Endothelial cell of umbilical vein (primary cell): Measurements from ENCODE around the gene CDX2. TPM values are rescaled to one million over a fixed set of nuclear protein-coding genes. Genes with fewer than 3 reads are reported as not detected.

Experiments
- BruUV-seq: library from RNA; stranded (reverse); fragments of 400-500 nt; replicated peaks from 2 replicates; lab custom pipeline; 2021; lab: Mats Ljungman, UMichigan
- CTCF ChIA-PET: fragments of 300-600, 350-600 bp; sonication (Branson Sonifier 250); formaldehyde crosslinking; loops from one replicate; lab custom pipeline; 2021; ENCODE audit warnings: antibody characterized with exemption, inconsistent platforms; lab: Charles Lee
- POLR2A ChIA-PET: fragments of 300-600, 350-600 bp; sonication (Branson Sonifier 250); formaldehyde crosslinking; loops from one replicate; lab custom pipeline; 2021; ENCODE audit warnings: antibody characterized with exemption, inconsistent platforms; lab: Charles Lee
- DNase-seq: peaks from one replicate; pipeline ENCODE4 v3.0.0-alpha.2; 2011; ENCODE audit warnings: low read depth, low spot score
- FAIRE-seq: peaks from 2 replicates; lab custom pipeline; 2011; peaks lifted over from hg19 to GRCh38; lab: Jason Lieb, UNC
- H2AFZ ChIP-seq: 2 replicates; pipeline ENCODE4 v1.6.0; 2012; ENCODE audit warnings: low read depth, low read length, control low read depth, inconsistent platforms
- H3K27ac ChIP-seq: 2 replicates; pipeline ENCODE4 v1.5.1; 2011; ENCODE audit warnings: low read depth, mild to moderate bottlenecking, control low read depth, low read length, moderate library complexity; ENCODE audit not compliant: insufficient read depth
- H3K27me3 ChIP-seq, 2 experiments: 2 replicates each; pipeline versions ENCODE4 v1.6.0 to v1.6.1; 2011; ENCODE audit warnings: low read length in 2 of 2, mixed read lengths in 1 of 2; ENCODE audit not compliant: control insufficient read depth in 2 of 2, insufficient read depth in 2 of 2
- H3K36me3 ChIP-seq, 2 experiments: 2 replicates in 1 of 2; 3 replicates in 1 of 2; pipeline ENCODE4 v1.5.1; 2011; ENCODE audit warnings: low read length in 2 of 2, mild to moderate bottlenecking in 1 of 2, moderate library complexity in 1 of 2; ENCODE audit not compliant: control insufficient read depth in 2 of 2, insufficient read depth in 2 of 2; ENCODE audit errors: extremely low read depth in 1 of 2
- H3K4me1 ChIP-seq: 3 replicates; pipeline ENCODE4 v1.5.1; 2011; ENCODE audit warnings: mild to moderate bottlenecking, low read length; ENCODE audit not compliant: control insufficient read depth, insufficient read depth; ENCODE audit errors: extremely low read depth
- H3K4me2 ChIP-seq: 2 replicates; pipeline ENCODE4 v1.6.1; 2011; ENCODE audit warnings: low read length, control low read depth, mixed read lengths; ENCODE audit not compliant: insufficient read depth
- H3K4me3 ChIP-seq, 3 experiments: fragments of 200-600 bp in 1 of 3; sonication (generic), shearing (Covaris generic) in 1 of 3; replicated peaks in 1 of 3; 2 replicates each; pipeline ENCODE4 v1.5.1; 2011 to 2016; ENCODE audit warnings: control low read depth in 3 of 3, low read length in 3 of 3, mild to moderate bottlenecking in 2 of 3, inconsistent platforms in 1 of 3, low read depth in 1 of 3, moderate library complexity in 1 of 3; ENCODE audit not compliant: insufficient read depth in 1 of 3
- H3K79me2 ChIP-seq: 2 replicates; pipeline ENCODE4 v1.6.0; 2012; ENCODE audit warnings: low read length, inconsistent platforms; ENCODE audit not compliant: control insufficient read depth, insufficient read depth
- H3K9ac ChIP-seq: replicated peaks from 2 replicates; pipeline ENCODE3; 2011; ENCODE audit warnings: low read length, control low read depth; ENCODE audit not compliant: insufficient read depth; ENCODE audit errors: extremely low read depth
- H3K9me1 ChIP-seq: replicated peaks from 3 replicates; pipeline ENCODE4 v1.6.0; 2011; ENCODE audit warnings: mild to moderate bottlenecking, low read length; ENCODE audit not compliant: control insufficient read depth, insufficient read depth; ENCODE audit errors: extremely low read depth
- H3K9me3 ChIP-seq: replicated peaks from 2 replicates; pipeline ENCODE4 v1.5.1; 2012; ENCODE audit warnings: low read length, inconsistent platforms; ENCODE audit not compliant: control insufficient read depth, insufficient read depth
- H4K20me1 ChIP-seq: replicated peaks from 2 replicates; pipeline ENCODE3; 2011; ENCODE audit warnings: mild to moderate bottlenecking, low read length; ENCODE audit not compliant: control insufficient read depth, insufficient read depth; ENCODE audit errors: extremely low read depth
- CTCF ChIP-seq, 2 donors: IDR thresholded peaks; 1 replicate in 1 of 2; 2 replicates in 1 of 2; pipeline ENCODE4 v1.5.1; 2011; ENCODE audit warnings: low read length in 2 of 2, mild to moderate bottlenecking in 2 of 2, moderate library complexity in 2 of 2, control low read depth in 1 of 2, inconsistent platforms in 1 of 2, low read depth in 1 of 2; ENCODE audit not compliant: insufficient read depth in 1 of 2; ENCODE audit errors: extremely low read depth in 1 of 2
- GATA2 ChIP-seq: IDR thresholded peaks from 2 replicates; pipeline ENCODE4 v1.7.0; 2011; ENCODE audit warnings: low read depth, mild to moderate bottlenecking, moderate library complexity, mixed read lengths, low read length; ENCODE audit not compliant: insufficient read length, insufficient read depth
- JUN ChIP-seq: IDR thresholded peaks from 2 replicates; pipeline ENCODE4 v1.6.1; 2011; ENCODE audit warnings: borderline replicate concordance, low read depth; ENCODE audit not compliant: insufficient read length, insufficient read depth
- MAX ChIP-seq: IDR thresholded peaks from 2 replicates; pipeline ENCODE4 v1.6.1; 2011; ENCODE audit not compliant: insufficient read depth, insufficient read length
- MYC ChIP-seq: IDR thresholded peaks from one replicate; pipeline ENCODE4 v1.6.1; 2011; ENCODE audit warnings: mild to moderate bottlenecking, low read depth, low read length
- POLR2A ChIP-seq: IDR thresholded peaks from 2 replicates; pipeline ENCODE4 v1.6.1; 2012; ENCODE audit warnings: low read depth, mild to moderate bottlenecking, control low read depth, low read length
- POLR2AphosphoS5 ChIP-seq: IDR thresholded peaks from 2 replicates; pipeline ENCODE4 v1.6.1; 2012; ENCODE audit warnings: low read depth, mild to moderate bottlenecking, control low read depth, low read length, moderate library complexity; ENCODE audit not compliant: insufficient read depth
- dilution Hi-C: fragments of 300-500 bp; cut with MboI; formaldehyde crosslinking; loops from one replicate; pipeline ENCODE4 v1.15.0; 2019; ENCODE audit warnings: low sequenced_read_pairs; ENCODE audit not compliant: extremely low pct_ligation_motif_present
- intact Hi-C: fragments of 100-400 bp; cut with micrococcal nuclease; formaldehyde crosslinking; loops from one replicate; pipeline ENCODE4 v1.10.0; 2022
- polyA plus RNA-seq, 4 experiments: library from polyadenylated mRNA; depleted of rRNA in 3 of 4; stranded (reverse) in 3 of 4; unstranded in 1 of 4; fragments of >200 nt; gene quantifications; 2 replicates each; pipeline versions ENCODE4 v1.2.1 to v1.2.3, GENCODE V29; 2011 to 2012; ENCODE audit warnings: missing spikeins in 1 of 4
- total RNA-seq: library from RNA; stranded (reverse); gene quantifications from 2 replicates; pipeline ENCODE4 v1.2.3, GENCODE V29; 2021

CDX2 gene
- total and polyA plus RNA-seq, 2 donors (not counting 3 experiments of a cell fraction or from before 2014, with no cell fraction given): not detected

DNA sequence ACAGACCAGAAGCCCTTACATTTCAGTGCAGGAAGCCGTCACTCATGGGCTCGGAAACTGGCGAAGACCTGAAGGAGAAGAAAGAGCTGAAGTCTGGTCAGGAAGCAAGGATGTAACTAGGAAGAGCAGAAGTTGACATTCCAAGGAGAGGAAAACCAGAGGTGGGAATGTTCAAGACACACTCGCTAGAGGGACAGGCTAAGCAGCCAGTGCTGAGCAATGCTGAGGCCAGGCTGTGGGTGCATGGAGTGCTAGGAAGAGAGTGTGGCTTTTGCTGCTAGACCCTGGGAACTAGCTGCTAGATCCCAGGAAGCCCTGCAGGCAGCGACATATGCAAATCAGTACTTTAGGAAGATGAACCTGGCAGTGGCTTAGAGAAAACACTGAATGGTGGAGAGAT is 31.5 kb upstream of the CDX2 start:
- ChIA-PET CTCF (interaction anchor here (1.5 kb wide), 2 partner anchors 17 to 174 kb away, joined by 3 read pairs; no protein-coding TSS in a partner anchor), POLR2A (no interaction called here)
- intact Hi-C loops (no loop called here), dilution Hi-C loops (no loop called here)
- Histone ChIP-seq H3K9me3 (no peaks in the 10 kb centered on the region), H2AFZ (no peak overlapping the region), H3K27me3 (no peaks in the 10 kb centered on the region), H3K9ac (no peak overlapping the region), H3K27ac (no peak overlapping the region), H4K20me1 (no peaks in the 10 kb centered on the region), H3K36me3 (no peaks in the 10 kb centered on the region), H3K4me1 (no peaks in the 10 kb centered on the region), H3K9me1 (no peaks in the 10 kb centered on the region), H3K4me2 (no peak overlapping the region), H3K4me3 (no peak overlapping the region), H3K79me2 (no peaks in the 10 kb centered on the region)
- no peak for DNase-seq
- no peak for FAIRE-seq
- TF ChIP-seq MAX: no peak
- no peak for TF ChIP-seq GATA2
- TF ChIP-seq JUN: no peak
- TF ChIP-seq MYC: no peak
- TF ChIP-seq POLR2A: no peak
- TF ChIP-seq CTCF (IDR thresholded peaks at IDR 0.05; ENCODE audit: extremely low read depth in 1 of 2, insufficient read depth in 1 of 2, low read depth in 1 of 2, low read length in 2 of 2): no peak
- TF ChIP-seq POLR2AphosphoS5: no peak
- no TSS peak for BruUV-seq
